ENCODE data around the gene NSFL1C. TPM values are rescaled to one million over a fixed set of nuclear protein-coding genes. Genes with fewer than 3 reads are reported as not detected.
A peak's percentile ranks its signal among the peaks of the same experiment; 100 is the strongest.

NSFL1C gene
- polyA plus RNA-seq, 1 of the 3 experiments (the other 2 are of a cell fraction) = 45.9 TPM

DNA sequence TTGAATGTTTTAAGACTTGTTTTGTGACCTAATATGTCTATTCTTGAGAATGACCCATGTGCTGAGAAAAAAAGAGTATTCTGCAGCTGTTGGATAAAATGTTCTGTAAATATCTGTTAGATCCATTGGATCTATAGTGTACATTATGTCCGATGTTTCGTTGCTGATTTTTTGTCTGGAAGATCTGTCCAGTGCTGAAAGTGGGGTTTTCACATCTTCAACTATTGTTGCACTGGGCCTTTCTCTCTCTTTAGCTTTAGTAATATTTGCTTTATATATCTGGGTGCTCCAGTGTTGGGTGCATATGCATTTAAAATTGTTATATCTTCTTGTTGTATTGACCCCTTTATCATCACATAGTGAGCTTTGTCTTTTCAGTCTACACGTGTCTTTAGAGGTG, 30.3 kb upstream of the NSFL1C start:
- Histone ChIP-seq H3K27me3 (ENCODE audit: insufficient read depth) (peaks cover 22% of the 10 kb centered on the region; the same call in 1 of the 2 replicates), H3K4me3 (ENCODE audit: low read depth in 2 of 2, low read length in 1 of 2) (no peak overlapping the region), H3K36me3 (replicated peaks in 1 of 2; ENCODE audit: control insufficient read depth in 1 of 2, insufficient read depth in 2 of 2, low read length in 1 of 2) (no peaks in the 10 kb centered on the region), H3K4me1 (ENCODE audit: control insufficient read depth in 1 of 2, insufficient read depth in 2 of 2, low read depth in 1 of 2, low read length in 1 of 2) (no peaks in the 10 kb centered on the region; a peak in 1 of 4 replicates), H3F3A (replicated peaks; ENCODE audit: insufficient read depth) (no peaks in the 10 kb centered on the region), H4K20me1 (ENCODE audit: insufficient read depth) (no peaks in the 10 kb centered on the region), H3K9ac (no peak overlapping the region), H3K9me2 (no peaks in the 10 kb centered on the region), H3K9me3 (no peaks in the 10 kb centered on the region), H3K79me2 (ENCODE audit: insufficient read depth) (no peaks in the 10 kb centered on the region), H3K27ac (ENCODE audit: low read depth in 2 of 2, low read length in 1 of 2) (no peak overlapping the region), H2AFZ (ENCODE audit: low read depth) (no peak overlapping the region), H3K4me2 (no peak overlapping the region)
- TF ChIP-seq, protein P1, sequence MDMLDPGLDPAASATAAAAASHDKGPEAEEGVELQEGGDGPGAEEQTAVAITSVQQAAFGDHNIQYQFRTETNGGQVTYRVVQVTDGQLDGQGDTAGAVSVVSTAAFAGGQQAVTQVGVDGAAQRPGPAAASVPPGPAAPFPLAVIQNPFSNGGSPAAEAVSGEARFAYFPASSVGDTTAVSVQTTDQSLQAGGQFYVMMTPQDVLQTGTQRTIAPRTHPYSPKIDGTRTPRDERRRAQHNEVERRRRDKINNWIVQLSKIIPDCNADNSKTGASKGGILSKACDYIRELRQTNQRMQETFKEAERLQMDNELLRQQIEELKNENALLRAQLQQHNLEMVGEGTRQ (IDR thresholded peaks at IDR 0.05; ENCODE audit: borderline replicate concordance, low read depth, low read length) = no peak
- TF ChIP-seq RXRA (IDR thresholded peaks at IDR 0.05; ENCODE audit: borderline replicate concordance, low read depth) = no peak
- no peak for TF ChIP-seq MXI1 (IDR thresholded peaks at IDR 0.05; ENCODE audit: low read depth, low read length)
- no peak for TF ChIP-seq CHD2 (IDR thresholded peaks at IDR 0.05; ENCODE audit: low read length, partially characterized antibody)
- TF ChIP-seq, protein P2, sequence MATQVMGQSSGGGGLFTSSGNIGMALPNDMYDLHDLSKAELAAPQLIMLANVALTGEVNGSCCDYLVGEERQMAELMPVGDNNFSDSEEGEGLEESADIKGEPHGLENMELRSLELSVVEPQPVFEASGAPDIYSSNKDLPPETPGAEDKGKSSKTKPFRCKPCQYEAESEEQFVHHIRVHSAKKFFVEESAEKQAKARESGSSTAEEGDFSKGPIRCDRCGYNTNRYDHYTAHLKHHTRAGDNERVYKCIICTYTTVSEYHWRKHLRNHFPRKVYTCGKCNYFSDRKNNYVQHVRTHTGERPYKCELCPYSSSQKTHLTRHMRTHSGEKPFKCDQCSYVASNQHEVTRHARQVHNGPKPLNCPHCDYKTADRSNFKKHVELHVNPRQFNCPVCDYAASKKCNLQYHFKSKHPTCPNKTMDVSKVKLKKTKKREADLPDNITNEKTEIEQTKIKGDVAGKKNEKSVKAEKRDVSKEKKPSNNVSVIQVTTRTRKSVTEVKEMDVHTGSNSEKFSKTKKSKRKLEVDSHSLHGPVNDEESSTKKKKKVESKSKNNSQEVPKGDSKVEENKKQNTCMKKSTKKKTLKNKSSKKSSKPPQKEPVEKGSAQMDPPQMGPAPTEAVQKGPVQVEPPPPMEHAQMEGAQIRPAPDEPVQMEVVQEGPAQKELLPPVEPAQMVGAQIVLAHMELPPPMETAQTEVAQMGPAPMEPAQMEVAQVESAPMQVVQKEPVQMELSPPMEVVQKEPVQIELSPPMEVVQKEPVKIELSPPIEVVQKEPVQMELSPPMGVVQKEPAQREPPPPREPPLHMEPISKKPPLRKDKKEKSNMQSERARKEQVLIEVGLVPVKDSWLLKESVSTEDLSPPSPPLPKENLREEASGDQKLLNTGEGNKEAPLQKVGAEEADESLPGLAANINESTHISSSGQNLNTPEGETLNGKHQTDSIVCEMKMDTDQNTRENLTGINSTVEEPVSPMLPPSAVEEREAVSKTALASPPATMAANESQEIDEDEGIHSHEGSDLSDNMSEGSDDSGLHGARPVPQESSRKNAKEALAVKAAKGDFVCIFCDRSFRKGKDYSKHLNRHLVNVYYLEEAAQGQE (IDR thresholded peaks at IDR 0.05; ENCODE audit: low read depth, low read length) = 0 out of 2 replicates have a peak, but pooled peaks have one; percentile 53
- ChIA-PET CTCF (interaction anchor here (0.6 kb wide), 1 partner anchor 53 kb away, joined by 3 read pairs; no protein-coding TSS in a partner anchor), POLR2A (no interaction called here)
- 29% methylated on average over 3 of the region's 3 CpGs for WGBS (ENCODE audit: low lambda C conversion rate)
- DNase-seq = no peak

DNA sequence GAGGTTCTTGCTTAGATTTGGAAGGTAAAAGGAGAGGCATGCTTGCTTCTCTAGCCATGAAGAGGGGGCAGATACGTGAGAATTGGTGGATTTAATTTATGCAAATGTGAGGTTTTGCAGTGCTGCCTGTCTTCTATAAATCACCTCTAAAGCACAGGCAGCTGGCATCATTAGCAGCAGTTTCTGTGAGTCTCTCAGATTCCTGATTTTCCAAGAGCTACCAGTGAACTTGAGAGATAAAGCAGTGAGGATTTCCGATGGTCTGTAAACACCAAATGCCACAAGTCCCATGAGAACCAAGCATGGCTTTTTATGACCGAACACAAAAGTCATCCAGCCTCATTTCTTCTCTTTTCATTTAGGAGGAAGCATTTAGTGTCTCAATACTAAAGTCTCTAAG, 27.8 kb upstream of the NSFL1C start:
- Histone ChIP-seq H3K79me2 (ENCODE audit: insufficient read depth) (no peaks in the 10 kb centered on the region), H3K9me3 (no peaks in the 10 kb centered on the region), H3K4me2 (no peak overlapping the region), H3K9ac (no peak overlapping the region), H3K4me3 (ENCODE audit: low read depth in 2 of 2, low read length in 1 of 2) (no peak overlapping the region), H3K36me3 (replicated peaks in 1 of 2; ENCODE audit: control insufficient read depth in 1 of 2, insufficient read depth in 2 of 2, low read length in 1 of 2) (no peaks in the 10 kb centered on the region), H3K9me2 (no peaks in the 10 kb centered on the region), H4K20me1 (ENCODE audit: insufficient read depth) (no peaks in the 10 kb centered on the region), H2AFZ (ENCODE audit: low read depth) (no peak overlapping the region), H3K27me3 (ENCODE audit: insufficient read depth) (peaks cover 39% of the 10 kb centered on the region), H3F3A (replicated peaks; ENCODE audit: insufficient read depth) (no peaks in the 10 kb centered on the region), H3K27ac (ENCODE audit: low read depth in 2 of 2, low read length in 1 of 2) (no peak overlapping the region), H3K4me1 (ENCODE audit: control insufficient read depth in 1 of 2, insufficient read depth in 2 of 2, low read depth in 1 of 2, low read length in 1 of 2) (no peaks in the 10 kb centered on the region; a peak in 1 of 4 replicates)
- TF ChIP-seq FOSL2 (IDR thresholded peaks at IDR 0.05; ENCODE audit: borderline replicate concordance, low read depth) (no peak), MEF2A (IDR thresholded peaks at IDR 0.05; ENCODE audit: borderline replicate concordance, low read depth) (no peak), RFX5 (IDR thresholded peaks at IDR 0.05; ENCODE audit: low read length) (no peak), FOXJ3 (CRISPR knock-in tag; IDR thresholded peaks at IDR 0.05) (no peak), TCF12 (IDR thresholded peaks at IDR 0.05) (no peak), GATA2 (CRISPR knock-in tag; IDR thresholded peaks at IDR 0.05) (no peak), ELF1 (IDR thresholded peaks at IDR 0.05) (no peak)
- TF ChIP-seq, protein P3, sequence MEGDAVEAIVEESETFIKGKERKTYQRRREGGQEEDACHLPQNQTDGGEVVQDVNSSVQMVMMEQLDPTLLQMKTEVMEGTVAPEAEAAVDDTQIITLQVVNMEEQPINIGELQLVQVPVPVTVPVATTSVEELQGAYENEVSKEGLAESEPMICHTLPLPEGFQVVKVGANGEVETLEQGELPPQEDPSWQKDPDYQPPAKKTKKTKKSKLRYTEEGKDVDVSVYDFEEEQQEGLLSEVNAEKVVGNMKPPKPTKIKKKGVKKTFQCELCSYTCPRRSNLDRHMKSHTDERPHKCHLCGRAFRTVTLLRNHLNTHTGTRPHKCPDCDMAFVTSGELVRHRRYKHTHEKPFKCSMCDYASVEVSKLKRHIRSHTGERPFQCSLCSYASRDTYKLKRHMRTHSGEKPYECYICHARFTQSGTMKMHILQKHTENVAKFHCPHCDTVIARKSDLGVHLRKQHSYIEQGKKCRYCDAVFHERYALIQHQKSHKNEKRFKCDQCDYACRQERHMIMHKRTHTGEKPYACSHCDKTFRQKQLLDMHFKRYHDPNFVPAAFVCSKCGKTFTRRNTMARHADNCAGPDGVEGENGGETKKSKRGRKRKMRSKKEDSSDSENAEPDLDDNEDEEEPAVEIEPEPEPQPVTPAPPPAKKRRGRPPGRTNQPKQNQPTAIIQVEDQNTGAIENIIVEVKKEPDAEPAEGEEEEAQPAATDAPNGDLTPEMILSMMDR (IDR thresholded peaks at IDR 0.05) = no peak
- TF ChIP-seq, protein P2 (IDR thresholded peaks at IDR 0.05; ENCODE audit: low read depth, low read length) = no peak
- WGBS (ENCODE audit: low lambda C conversion rate) = 14% methylated on average over 3 of the region's 3 CpGs
- DNase-seq = no peak
- ChIA-PET CTCF (interaction anchor here (1.4 to 1.5 kb wide), 2 partner anchors 9 to 57 kb away, joined by 4 read pairs; no protein-coding TSS in a partner anchor), POLR2A (no interaction called here)
